ENCODE measurements around the gene BTNL3.
"Not testable (repeated sequence)": the region's sequence is repeated elsewhere in the genome, so short reads cannot be mapped to it uniquely, and the experiment has no call there.

BTNL3 gene

GRCh38 chr5:180988592-180988991 is at the start of gene BTNL3:
Gene BTNL3, plus strand, starts transcription at chr5:180988846. Its CDS starts 183 bp downstream, at chr5:180989029.
- no peak for DNase-seq

DNA sequence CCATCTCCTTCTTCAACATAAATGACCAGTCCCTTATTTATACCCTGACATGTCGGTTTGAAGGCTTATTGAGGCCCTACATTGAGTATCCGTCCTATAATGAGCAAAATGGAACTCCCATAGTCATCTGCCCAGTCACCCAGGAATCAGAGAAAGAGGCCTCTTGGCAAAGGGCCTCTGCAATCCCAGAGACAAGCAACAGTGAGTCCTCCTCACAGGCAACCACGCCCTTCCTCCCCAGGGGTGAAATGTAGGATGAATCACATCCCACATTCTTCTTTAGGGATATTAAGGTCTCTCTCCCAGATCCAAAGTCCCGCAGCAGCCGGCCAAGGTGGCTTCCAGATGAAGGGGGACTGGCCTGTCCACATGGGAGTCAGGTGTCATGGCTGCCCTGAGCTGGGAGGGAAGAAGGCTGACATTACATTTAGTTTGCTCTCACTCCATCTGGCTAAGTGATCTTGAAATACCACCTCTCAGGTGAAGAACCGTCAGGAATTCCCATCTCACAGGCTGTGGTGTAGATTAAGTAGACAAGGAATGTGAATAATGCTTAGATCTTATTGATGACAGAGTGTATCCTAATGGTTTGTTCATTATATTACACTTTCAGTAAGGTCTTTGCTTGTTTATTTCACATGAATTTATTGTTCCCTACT is 38.2 kb upstream of the BTNL3 start:
- DNase-seq = no peak

GRCh38 chr5:180959661-180960060 is 29.0 kb upstream of the BTNL3 start:
- no peak for DNase-seq

DNA sequence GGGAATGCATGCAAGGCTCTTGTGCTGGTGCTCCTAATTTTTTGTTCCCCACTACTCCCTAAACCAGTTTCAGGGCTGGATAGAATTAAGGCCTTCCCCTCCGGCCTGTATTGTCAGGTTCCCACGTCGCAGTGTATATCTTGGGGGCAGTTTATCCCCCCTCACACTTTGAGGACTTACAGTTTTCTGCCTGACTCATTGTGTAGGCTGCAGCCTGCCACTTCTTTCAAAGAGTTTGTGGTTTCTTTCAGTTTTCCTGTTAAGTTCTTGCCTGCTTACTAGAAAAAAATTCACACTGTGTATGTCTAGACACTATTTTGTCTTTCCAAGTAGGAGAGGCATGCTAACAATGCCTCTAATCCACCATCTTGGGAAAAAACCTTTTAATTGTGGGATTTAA is 28.4 kb upstream of the BTNL3 start:
- no peak for DNase-seq

DNA sequence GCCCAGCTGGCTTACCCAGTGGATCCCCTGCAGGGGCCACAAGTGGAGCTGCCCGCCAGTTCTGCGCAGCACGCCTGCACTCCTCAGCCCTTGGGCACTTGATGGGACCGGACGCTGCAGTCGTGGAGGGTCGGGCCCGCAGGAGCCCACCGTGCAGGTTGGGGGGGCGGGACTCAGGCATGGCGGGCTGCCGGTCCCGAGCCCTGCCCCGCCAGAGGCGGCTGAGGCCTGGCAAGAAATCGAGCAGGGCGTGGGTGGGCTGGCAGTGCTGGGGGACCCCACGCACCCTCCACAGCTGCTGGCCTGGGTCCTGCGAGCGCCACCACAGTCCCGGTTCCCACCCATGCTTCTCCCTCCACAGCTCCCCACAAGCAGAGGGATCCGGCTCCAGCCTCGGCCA is 19.2 kb upstream of the BTNL3 start:
- no peak for DNase-seq

- no peak for DNase-seq
These were observed 18.3 kb upstream of the BTNL3 start for GRCh38 chr5:180970336-180970735.

DNA sequence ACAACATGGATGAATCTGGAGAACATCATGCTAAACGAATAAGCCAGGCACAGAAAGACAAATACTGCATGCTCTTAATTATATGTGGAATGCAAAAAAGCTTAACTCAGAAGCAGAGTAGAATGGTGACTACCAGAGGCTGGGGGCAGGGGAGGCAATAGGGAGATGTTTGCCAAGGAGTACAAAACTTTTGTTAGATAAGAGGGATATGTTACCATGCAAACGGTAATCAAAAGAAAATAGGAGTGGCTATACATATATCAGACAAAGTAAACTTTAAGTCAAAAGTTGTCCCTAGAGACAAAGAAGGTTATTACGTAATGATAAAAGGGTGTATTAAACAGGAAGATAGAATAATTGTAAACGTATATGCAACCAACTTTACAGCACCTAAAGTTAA is 17.8 kb upstream of the BTNL3 start:
- no peak for DNase-seq

DNA sequence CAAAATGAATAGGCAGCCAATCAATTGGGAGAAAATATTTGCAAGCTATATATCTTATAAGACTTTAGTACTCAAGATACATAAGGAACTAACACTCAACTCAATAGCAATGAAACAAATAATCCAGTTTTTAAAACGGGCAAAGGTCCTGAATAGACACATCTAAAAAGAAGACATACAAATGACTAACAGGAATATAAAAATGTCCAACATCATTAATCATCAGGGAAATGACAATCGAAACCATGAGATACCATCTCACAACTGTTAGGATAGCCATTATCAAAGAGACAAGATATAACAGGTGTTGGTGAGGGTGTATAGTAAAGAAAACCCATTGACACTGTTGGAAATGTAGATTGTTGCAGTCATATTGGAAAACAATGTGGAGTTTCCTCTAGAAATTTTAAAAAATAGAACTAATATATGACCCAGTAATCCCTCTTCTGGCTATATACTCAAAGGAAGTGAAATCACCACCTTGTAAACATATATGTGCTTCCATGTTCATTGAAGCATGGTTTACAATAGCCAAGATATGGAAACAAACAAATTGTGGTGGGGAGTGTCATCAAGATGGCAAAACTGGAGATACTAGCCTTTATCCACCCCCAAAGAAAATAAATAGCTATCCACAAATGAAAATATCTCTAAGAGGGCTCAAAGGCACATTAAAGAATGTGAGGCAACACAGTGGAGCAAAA is 13.9 kb upstream of the BTNL3 start:
- DNase-seq = no peak

DNA sequence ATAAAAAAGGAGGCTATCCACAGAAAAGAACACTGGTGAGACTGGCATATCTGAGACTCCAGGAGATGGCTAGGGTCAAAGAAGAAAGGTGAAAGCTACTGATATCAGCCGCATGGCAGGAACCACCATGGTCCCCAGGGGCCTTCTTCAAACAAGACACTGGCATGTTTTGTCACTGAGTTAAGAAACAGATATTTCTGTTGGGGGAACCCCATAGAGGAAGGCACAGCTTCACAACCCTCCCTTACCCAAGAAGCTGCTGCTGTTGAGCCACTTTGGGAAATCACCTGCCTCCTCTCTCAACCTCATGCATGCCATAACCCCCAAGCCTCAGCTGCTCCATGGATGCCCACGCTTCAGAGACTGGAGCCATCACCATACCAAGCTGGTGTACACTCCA is 13.3 kb upstream of the BTNL3 start:
- no peak for DNase-seq

GRCh38 chr5:180976518-180976917 is 12.1 kb upstream of the BTNL3 start:
- DNase-seq = no peak

GRCh38 chr5:180977852-180978251 is 10.8 kb upstream of the BTNL3 start:
- DNase-seq = no peak

DNA sequence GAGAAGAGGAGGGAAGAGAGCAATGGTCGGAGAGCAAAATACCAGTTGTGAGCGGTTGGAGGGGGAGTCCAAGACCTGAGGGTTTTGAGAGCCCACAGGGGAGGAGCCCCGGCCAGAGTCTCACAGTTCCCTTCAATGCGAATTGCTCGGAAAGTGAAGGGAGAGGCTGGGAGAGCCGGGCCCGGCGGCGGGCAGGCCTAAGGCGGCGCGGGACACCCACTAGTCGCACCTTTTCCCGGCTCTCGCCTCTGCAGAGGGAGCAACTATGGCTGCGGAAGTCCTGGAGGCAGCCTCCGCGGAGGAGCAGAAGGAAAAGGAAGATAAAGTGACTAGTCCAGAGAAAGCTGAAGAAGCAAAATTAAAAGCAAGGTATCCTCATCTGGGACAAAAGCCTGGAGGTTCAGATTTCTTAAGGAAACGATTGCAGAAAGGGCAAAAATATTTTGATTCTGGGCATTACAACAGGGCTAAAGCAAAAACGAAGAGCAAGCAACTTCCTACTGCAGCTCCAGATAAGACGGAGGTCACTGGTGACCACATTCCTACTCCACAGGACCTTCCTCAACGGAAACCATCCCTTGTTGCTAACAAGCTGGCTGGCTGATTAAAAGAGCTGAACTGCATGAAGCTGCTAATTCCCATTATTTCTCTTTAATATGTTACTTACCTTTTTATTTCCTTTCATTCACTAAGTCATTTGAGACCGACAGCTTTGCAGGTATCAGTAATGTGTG is 6.5 kb upstream of the BTNL3 start:
- no peak for DNase-seq

GRCh38 chr5:180988016-180988415 is 630 bp upstream of the BTNL3 start:
- DNase-seq = no peak

DNA sequence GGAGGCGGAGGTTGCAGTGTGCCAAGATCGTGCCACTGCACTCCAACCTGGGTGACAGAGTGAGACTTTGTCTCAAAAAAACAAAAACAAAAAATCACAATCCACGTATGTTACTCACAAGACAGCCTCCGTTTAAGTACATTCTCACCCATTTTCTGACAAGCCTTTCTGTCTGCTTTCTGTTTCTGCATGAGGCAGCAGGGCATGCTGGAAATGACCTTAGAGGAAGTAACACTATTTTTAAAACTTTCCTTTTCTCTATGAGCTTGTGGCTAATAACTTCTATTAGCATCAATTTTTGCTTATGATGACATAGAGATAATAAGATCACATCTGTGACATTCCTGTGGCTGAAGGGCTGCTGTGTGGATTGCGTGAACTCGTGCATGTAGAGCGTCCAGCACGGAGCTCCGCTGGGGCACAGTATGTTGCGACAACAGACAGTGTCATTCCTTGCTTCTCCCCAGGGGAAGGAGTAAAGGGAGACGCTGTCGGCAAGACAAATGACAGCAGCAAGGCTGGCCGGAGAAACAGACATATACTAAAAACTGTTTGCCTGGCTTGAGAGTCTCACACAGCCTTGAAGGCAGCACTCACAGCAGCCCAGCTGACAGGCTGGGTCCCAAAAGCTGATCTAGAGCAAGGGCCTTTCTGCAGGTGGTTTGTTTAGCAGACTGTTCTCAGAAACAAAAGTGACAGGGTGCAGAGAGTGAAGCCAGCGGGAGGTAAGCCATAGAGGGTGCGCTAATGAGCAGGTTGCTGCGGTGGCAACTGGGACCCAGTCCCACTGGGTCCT is 1.6 kb downstream of the BTNL3 start:
- DNase-seq = no peak

- DNase-seq = no peak
These were observed 2.2 kb downstream of the BTNL3 start for GRCh38 chr5:180990882-180991242.

DNA sequence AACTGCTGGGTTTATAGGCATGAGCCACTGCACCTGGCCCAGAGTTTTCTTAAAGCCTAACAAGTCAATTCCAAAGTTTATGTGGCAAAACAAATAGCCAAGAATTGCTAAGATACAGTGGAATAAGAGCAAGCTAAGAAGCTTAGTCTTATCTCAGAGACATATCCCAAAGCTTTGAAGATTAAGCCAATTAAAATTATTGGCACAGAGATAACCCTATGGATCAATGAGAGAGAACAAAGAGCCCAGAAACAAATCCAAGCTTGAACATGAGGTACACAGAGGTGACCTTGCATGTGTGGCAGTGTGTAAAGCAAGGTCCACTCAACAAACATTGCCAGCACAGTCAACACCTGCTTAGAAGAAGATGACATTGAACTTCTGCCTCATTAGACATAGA is 13.3 kb downstream of the BTNL3 start:
- DNase-seq = no peak

- DNase-seq = no peak
These were observed 17.1 kb downstream of the BTNL3 start for GRCh38 chr5:181005791-181006190.

GRCh38 chr5:181008136-181008535 is 19.5 kb downstream of the BTNL3 start:
- no peak for DNase-seq

- DNase-seq = not testable (repeated sequence)
These were observed 21.4 kb downstream of the BTNL3 start for GRCh38 chr5:181010018-181010417.

DNA sequence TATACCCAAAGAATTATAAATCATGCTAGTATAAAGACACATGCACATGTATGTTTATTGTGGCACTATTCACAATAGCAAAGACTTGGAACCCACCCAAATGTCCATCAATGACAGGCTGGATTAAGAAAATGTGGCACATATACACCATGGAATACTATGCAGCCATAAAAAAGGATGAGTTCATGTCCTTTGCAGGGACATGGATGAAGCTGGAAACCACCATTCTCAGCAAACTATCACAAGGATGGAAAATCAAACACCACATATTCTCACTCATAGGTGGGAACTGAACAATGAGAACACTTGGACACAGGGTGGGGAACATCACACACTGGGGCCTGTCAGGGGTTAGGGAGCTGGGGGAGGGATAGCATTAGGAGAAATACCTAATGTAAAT is 26.0 kb downstream of the BTNL3 start:
- DNase-seq = not testable (repeated sequence)

- DNase-seq = not testable (repeated sequence)
These were observed 28.8 kb downstream of the BTNL3 start for GRCh38 chr5:181017448-181017847.

DNA sequence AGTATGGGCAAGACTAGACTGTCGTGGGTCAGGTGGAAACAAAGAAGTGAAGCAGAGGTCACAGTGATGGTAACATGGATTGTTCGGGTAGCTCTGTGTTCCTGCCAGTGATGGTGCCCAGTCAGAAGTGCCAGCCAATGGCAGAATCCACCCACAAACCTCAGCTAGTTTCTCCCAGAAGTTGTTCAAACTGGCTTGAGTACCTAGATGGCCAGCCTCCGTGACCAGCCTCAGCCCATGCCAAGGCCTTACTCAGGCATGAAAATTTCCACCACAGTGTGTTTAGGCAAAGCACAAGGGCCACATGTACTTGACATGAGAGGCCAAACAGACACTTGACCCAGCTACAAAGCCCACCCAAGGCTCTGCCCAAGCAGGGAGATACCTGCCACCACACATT is 32.0 kb downstream of the BTNL3 start:
- DNase-seq = no peak

Measured in SHP77 (cell line).